GM18526 (cell line): ENCODE measurements around the gene MRO.

Experiments
- POLR2A ChIP-seq: IDR thresholded peaks from 3 replicates; pipeline ENCODE4 v1.6.1; 2011; ENCODE audit not compliant: insufficient read length; ENCODE audit errors: extremely low read depth

Gene MRO

DNA sequence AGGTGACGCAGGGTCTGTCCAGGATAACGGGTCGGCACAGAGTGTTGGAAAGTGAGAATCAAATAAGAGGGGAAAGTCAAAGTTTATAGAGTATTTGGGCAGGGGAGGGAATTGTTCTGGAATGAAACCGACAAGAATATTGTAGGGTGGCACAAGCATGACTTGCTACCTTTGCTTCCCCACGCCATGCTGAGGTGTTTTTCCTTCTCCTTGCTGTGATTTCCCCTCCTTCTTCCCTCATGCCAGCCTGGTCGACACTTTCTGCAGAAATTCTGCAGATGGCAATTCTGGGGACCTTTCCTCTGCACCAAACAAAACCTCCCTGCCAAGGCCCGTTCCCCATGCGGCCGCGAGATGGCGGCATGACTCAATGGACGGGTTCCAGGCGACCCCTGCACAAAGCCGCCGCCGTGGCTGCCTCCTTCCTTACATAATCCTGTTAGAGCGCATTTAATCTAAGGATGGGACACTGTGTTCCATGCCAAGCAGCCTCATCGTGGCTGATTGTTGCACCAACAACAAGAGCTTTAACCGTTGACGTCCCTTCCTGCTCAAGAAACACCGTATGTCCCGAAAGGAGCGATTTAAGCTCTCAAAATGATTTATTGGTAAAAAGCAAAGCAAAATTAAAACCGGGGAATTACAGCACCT is at the start of gene MRO:
Gene MRO (minus strand): TSS at position 289 of the 651 bp plus-strand sequence. CDS start 10,616 bp downstream, outside the sequence.
- no peak for TF ChIP-seq POLR2A

DNA sequence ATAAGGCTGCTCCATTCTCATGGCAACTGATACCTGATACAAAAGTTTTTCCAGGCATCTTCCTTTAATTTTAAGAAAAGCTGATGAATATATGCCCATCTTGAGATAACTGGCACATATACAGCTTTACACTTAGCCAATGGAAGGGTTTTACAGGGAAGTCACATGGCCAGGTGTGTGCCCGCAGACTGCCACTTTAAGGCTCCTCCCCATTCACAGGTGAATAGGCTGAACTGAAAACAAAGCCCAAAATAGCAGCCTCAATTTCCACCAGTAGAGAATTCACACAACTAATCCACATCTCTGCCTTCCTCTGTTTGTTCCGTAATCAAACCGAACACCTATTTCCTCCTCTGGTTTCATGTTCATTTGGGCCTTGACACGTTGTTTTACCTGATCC is 49.3 kb upstream of the MRO start:
- TF ChIP-seq POLR2A: no peak

DNA sequence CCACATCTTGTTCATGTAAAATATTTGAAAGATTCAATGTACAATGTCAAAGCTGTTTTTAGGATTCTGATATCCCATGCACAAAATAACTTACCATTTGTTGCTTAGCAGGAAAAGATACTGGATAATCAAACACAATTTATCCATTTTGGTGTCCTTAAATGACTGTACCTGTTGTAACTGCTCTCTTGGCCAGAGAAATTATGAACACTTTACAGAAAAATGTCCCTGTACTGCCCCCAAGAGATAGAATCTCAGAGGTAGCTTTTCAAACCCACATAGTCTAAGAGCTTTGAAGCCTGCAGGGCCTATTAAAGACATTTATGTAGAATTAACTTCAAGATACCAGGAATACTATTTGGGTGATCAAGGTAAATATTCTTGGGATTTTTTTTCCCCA is 46.9 kb upstream of the MRO start:
- no peak for TF ChIP-seq POLR2A

DNA sequence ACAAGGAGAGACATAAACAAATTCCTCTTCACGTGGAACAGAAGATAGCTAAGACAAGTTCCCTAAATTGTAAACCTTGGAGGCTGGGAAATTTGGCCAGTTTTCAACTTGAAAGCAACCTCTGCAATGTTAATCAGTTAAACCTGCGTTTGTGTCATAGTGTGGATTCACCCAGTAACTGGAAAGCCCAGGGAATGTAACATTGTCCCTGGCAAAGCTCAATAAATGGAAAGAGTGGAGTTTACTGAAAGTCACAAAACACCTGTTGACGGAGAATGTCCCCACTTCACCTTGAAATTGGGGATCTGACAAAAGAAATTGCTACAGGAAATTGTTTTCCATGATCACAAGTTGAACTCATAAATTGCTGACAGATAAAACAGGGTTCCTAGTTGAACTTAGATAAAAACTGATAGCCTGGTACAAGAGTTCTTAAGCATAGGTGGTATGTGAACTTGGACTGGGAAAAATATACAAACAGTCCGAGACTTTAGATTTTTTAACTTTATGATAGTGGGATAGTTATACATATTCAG is 44.1 kb upstream of the MRO start:
- TF ChIP-seq POLR2A: no peak

DNA sequence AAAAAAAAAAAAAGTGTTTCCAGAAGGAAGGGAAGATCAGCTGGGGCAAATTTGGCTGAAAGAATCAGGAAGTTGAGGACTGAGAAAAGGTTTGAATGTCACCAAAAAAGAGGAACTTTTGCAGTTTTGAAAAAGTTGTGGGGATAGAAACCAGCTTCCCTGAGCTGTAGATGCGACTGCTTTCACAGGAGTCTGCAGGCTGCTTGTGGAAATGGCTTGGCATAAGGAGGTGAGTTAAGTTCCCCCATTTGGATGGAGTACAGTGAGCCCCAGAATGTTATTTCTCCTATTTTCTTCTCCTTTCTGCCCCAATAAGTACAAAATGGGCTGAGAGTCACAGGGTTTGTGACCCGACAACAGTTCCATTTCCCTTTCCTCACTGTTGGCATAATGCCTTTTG is 42.6 kb upstream of the MRO start:
- TF ChIP-seq POLR2A: no peak

DNA sequence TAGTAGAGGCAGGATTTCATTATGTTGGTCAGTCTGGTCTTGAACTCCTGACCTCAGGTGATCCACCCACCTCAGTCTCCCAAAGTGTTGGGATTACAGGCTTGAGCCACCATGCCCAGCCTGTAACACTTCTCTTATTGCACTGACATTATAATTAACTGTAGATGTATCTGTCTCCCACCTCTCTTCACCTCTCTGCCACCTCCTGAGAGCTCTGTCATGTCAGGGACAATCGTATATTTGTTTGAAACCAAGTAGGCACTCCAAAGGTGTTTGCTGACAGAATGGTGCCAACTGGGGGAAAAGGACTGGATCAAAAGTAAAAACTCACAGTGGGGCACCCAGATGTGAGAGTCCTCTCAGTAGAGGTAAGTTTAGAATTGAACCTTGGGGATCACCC is 41.8 kb upstream of the MRO start:
- no peak for TF ChIP-seq POLR2A

DNA sequence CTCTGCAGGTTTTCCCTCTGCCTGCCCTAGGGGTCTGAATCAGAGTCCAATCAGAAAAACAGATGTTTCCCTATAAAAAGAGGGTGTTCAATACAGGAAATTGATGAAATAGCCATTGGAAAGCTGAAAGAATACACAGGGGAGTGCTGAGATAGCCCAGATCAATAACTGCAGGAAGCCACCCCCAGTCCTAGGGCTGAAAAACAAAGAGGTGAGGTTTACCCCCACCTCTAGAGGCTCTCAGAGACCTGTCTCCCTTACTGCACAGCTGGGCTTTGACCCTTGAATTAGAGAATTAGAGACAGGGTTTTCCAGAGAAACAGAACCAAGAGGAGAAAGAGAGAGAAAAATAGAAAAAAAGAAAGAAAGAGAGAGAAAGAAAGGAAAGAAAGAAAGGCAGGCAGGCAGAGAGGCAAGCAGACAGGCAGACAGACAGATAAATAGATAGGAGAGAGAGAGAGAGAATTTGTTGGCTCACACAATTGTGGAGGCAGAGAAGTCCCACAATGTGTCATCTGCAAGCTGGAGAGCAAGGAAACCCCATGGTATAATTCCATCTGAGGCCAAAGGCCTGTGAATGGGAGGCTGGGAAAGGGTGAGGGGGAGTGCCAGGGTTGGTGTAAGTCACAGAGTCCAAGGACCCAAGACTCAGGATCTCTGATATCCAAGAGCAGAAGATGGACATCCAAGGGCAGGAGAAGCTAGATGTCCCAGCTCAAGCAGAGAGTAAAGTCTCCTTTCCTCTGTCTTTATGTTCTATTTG is 40.2 kb upstream of the MRO start:
- TF ChIP-seq POLR2A: no peak

DNA sequence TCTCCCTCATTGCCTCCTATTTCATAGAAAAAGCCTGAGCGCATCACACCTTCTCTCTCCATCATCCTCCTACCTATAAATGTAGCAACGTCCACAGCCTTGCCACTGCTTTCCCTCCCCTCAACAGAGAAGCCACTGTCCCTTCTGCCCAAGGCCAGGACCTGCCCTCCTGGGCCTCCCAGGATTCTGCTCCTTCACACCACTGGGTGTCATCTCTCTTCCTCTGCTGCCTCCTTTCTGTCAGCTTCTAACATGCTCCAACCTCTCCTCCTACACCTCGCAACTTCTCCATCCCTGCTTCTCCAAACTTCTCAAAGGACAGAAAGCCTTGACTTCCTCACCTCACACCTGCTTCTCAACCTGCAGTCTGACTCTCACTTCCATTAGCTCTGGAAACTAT is 37.9 kb upstream of the MRO start:
- TF ChIP-seq POLR2A: no peak

DNA sequence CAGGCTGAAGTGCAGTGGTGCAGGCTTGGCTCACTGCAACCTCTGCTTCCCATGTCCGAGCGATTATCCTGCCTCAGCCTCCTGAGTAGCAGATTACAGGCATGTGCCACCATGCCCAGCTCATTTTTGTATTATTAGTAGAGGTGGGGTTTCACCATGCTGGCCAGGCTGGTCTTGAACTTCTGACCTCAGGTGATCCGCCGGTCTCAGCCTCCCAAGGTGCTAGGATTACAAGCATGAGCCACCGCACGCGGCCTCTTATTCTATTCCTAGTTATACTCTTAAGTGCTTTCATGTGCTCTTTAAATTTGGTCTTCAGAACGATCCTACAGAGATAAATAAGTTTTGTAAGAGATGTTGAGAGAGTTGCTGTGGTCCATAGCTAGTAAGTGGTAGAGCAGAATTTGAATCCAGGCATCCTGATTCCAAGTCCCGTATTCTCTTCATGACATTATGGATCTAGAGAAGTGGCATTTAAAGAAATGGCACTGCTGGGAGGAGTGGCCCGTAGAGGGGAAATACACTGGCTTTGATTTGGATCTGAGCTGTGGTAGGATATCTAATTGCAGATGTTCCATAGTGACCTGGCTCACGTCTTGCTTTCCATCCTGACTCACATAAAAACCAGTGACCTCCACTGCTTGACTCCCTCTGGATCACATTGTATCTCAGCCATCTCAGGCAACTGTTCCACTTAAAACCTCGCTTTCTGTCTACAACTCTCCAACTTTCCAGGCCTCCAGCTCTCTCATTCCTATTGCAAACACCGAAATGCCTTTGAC is 36.4 kb upstream of the MRO start:
- TF ChIP-seq POLR2A: no peak

DNA sequence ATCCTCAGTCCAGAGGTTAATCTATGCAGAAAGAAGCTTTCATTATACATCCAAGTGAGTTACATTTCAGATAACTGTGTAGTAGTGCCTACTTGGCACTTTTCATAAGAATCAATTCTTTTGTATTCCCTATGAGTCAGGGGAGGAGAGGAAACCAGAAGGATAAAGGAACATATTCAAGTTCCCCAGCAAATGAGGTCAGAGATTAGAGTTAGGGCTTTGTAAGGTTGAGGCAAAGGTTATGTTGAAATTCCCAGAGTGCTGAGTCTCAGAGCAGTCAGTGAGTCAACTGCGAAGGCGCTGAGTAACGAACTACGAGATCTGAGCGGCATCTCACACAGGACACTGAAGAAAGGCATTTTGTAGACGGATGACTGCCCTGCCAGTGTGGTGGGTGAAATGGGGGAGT is 34.1 kb upstream of the MRO start:
- TF ChIP-seq POLR2A: no peak

DNA sequence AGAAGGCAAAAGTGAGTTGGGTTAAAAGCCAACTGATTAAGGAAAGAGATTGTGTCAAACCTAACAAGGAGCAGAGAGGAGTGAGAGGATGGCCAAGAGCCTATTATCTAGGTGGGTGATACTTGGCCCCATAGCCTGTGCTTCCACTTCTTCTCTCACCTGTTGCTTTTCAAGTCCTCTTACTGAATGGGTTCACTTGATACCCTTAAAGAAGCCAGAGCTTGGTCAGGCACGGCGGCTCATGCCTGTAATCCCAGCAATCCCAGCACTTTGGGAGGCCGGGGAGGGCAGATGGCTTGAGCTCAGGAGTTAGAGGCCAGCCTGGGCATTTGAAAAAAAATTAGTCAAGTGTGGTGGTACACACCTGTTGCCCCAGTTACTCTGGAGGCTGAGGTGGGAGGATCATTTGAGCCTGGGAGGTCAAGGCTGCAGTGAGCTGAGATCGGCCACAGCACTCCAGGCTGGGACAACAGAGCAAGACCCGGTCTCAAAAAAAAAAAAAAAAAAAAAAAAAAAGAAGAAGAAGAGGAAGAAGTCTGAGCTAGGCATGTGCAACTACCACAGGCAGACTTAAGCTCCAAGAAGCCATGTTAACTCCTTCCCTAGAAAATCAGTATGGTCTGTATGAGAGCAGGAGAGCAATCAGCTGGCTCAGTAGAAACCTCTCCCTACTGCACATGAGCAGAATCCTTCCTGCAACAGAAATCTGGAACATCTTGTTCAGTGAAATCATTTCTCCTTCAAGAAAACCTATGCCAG is 30.7 kb upstream of the MRO start:
- TF ChIP-seq POLR2A: no peak

DNA sequence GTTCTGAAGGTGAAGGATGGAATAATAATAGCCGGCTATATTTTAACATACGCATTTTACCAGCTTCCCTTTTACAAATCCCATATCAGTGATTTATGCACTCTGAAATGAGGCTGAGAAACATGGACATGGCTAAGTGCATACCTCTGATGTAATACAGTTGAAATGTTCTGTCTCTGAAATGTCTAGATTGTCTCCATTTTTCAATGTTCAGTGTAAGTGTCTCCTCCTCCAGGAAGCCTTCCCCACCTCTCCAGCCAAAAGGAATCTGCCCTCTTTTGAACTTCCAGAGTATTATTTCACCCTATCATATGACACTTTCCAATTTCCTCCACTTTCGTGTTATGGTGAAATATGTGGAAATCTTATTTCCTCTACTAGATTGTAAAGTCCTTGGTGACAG is 29.6 kb upstream of the MRO start:
- no peak for TF ChIP-seq POLR2A

DNA sequence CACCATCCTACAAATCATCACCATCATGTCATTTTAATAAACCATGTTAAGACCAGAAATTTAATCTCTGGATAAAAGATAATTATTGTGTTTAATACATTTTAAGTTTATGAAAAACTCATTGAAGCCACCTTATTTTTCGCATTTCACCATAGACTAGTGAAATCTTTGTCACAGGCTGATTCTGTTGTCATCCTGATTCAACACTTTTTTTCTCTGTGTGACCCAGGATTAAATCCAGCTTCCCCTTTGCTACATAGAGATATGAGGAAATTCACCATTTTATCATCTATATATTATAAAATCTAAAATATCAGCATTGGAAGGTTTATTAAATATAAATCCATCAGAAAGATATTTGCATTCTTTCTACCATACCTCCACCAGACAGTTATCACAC is 29.2 kb upstream of the MRO start:
- no peak for TF ChIP-seq POLR2A

DNA sequence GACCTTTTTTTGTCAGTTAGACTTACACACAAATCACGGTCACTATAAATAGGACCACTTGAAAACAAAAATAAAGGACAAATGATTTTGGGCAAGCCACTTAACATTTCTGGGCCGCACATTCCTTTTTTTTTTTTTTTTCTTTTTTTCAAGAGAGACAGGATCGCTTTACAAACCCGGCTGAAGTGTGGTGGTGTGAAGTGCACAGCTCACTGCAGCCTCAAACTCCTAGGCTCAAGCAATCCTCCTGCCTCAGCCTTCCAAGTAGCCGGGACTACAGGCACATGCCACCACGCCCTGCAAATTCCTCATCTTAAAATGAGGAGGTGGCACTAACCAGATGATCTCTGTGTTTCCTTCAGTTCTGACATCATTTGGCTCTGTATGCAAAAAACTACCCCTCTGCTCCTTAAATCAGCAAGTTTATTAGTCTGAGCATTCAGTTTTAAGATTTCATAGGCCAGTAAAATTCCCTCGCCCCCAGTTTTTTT is 28.3 kb upstream of the MRO start:
- no peak for TF ChIP-seq POLR2A

DNA sequence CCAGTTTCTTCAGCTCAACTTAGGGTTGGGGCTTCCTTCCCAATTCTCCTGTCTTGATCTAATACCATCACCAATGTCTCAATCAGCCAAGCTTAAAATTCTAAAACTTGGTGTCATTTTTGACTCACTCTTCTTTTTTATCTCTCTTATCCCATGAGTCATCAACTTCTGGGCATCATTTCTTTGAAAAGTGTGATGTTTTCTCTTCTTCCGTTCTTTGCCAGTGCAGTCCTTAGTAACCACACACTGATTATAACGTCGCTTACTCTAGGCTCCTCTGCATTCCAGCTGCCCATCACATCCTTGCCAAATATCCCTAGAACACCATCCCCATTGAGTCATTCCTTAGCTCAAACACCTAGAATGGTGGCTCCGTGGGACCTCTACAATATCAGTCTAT is 27.4 kb upstream of the MRO start:
- no peak for TF ChIP-seq POLR2A
